Activated CD4-positive, alpha-beta memory T cell treated with anti-CD3 and anti-CD28 coated beads for 36 hours (primary cell): ENCODE data around the gene CFAP69. TPM values are rescaled to one million over a fixed set of nuclear protein-coding genes. Genes with fewer than 3 reads are reported as not detected.
A peak's percentile ranks its signal among the peaks of the same experiment; 100 is the strongest.
"Not testable (repeated sequence)": the region's sequence is repeated elsewhere in the genome, so short reads cannot be mapped to it uniquely, and the experiment has no call there.

Source experiments
- CTCF ChIA-PET: fragments of 350-600 bp; sonication (Branson Sonifier 250); formaldehyde crosslinking; loops from one replicate; lab custom pipeline; 2021; ENCODE audit warnings: antibody characterized with exemption, inconsistent platforms; lab: Charles Lee
- POLR2A ChIA-PET: fragments of 350-600 bp; sonication (Branson Sonifier 250); formaldehyde crosslinking; loops from one replicate; lab custom pipeline; 2021; ENCODE audit warnings: antibody characterized with exemption; lab: Charles Lee
- DNase-seq: peaks from one replicate; pipeline ENCODE4 v3.0.0-alpha.2; 2020
- H3K27ac Mint-ChIP-seq: one replicate; pipeline ENCODE4 v1.8.0; 2021; ENCODE audit warnings: mixed read lengths
- H3K27me3 Mint-ChIP-seq: one replicate; pipeline ENCODE4 v1.8.0; 2021; ENCODE audit warnings: mixed read lengths
- H3K36me3 Mint-ChIP-seq: one replicate; pipeline ENCODE4 v1.8.0; 2021; ENCODE audit warnings: mixed read lengths
- H3K4me1 Mint-ChIP-seq: one replicate; pipeline ENCODE4 v1.8.0; 2021; ENCODE audit warnings: low read depth, mixed read lengths
- H3K4me3 Mint-ChIP-seq: one replicate; pipeline ENCODE4 v1.8.0; 2021; ENCODE audit warnings: mild to moderate bottlenecking, mixed read lengths
- H3K9me3 Mint-ChIP-seq: one replicate; pipeline ENCODE4 v1.8.0; 2021; ENCODE audit warnings: mixed read lengths
- intact Hi-C: fragments of 100-400 bp; cut with micrococcal nuclease; formaldehyde crosslinking; loops from one replicate; pipeline ENCODE4 v1.15.1; 2023
- total RNA-seq, 2 experiments: library from RNA; stranded (reverse); gene quantifications; one replicate each; pipeline ENCODE4 v1.2.3, GENCODE V29; 2021

The CFAP69 gene
- total RNA-seq, 2 experiments from 2014 or later: 0.48 TPM; not detected in 1

- POLR2A ChIA-PET: no interaction called here
- intact Hi-C loops: no loop called here
- H3K27ac Mint-ChIP-seq: no peak overlapping the region
Measured at GRCh38 chr7:90238583-90238982, 6.4 kb upstream of the CFAP69 start.

GRCh38 chr7:90239050-90239449 lies 5.9 kb upstream of the CFAP69 start:
- Mint-ChIP-seq H3K36me3 (no peaks in the 10 kb centered on the region), H3K9me3 (no peaks in the 10 kb centered on the region), H3K27me3 (peaks cover 10% of the 10 kb centered on the region), H3K4me3 (no peak overlapping the region), H3K27ac (no peak overlapping the region), H3K4me1 (peaks cover under 1% of the 10 kb centered on the region)
- intact Hi-C loops: no loop called here
- ChIA-PET POLR2A (no interaction called here), CTCF (no interaction called here)
- DNase-seq: no peak

More at GRCh38 chr7:90238583-90238982, 6.4 kb upstream of the CFAP69 start:
- Mint-ChIP-seq H3K4me1 (no peaks in the 10 kb centered on the region), H3K27me3 (peaks cover 7% of the 10 kb centered on the region), H3K36me3 (no peaks in the 10 kb centered on the region), H3K4me3 (no peak overlapping the region), H3K9me3 (no peaks in the 10 kb centered on the region)
- CTCF ChIA-PET: no interaction called here
- DNase-seq: no peak

- H3K27ac Mint-ChIP-seq: no peak overlapping the region
- intact Hi-C loops: loop anchor here (5.0 kb wide), 1 partner anchor 62 kb away; no protein-coding TSS in a partner anchor
- no peaks in the 10 kb centered on the region for H3K36me3 Mint-ChIP-seq
- DNase-seq: no peak
- peaks cover 14% of the 10 kb centered on the region for H3K27me3 Mint-ChIP-seq
- H3K4me3 Mint-ChIP-seq: no peak overlapping the region
- H3K4me1 Mint-ChIP-seq: peaks cover 7% of the 10 kb centered on the region
- POLR2A ChIA-PET: no interaction called here
- H3K9me3 Mint-ChIP-seq: no peaks in the 10 kb centered on the region
- CTCF ChIA-PET: no interaction called here
Measured at GRCh38 chr7:90239625-90240228, 5.2 kb upstream of the CFAP69 start.

- Mint-ChIP-seq H3K4me1 (peaks cover 18% of the 10 kb centered on the region), H3K4me3 (no peak overlapping the region), H3K27me3 (peaks cover 22% of the 10 kb centered on the region), H3K9me3 (no peaks in the 10 kb centered on the region), H3K27ac (no peak overlapping the region), H3K36me3 (no peaks in the 10 kb centered on the region)
- ChIA-PET CTCF (interaction anchor here (1.0 to 2.6 kb wide), 4 partner anchors 31 to 103 kb away, joined by 3 to 14 read pairs (median 3); partner anchors contain the start of genes STEAP1 and STEAP2), POLR2A (no interaction called here)
- intact Hi-C loops: loop anchor here (5.0 kb wide), 1 partner anchor 65 kb away; no protein-coding TSS in a partner anchor
- no peak for DNase-seq
Measured at GRCh38 chr7:90242369-90243168, 2.4 kb upstream of the CFAP69 start.

- Mint-ChIP-seq H3K4me1 (peaks cover 18% of the 10 kb centered on the region), H3K27ac (no peak overlapping the region), H3K4me3 (no peak overlapping the region), H3K36me3 (no peaks in the 10 kb centered on the region), H3K27me3 (peaks cover 17% of the 10 kb centered on the region), H3K9me3 (no peaks in the 10 kb centered on the region)
- intact Hi-C loops: loop anchor here (5.0 kb wide), 1 partner anchor 66 kb away; no protein-coding TSS in a partner anchor
- ChIA-PET CTCF (interaction anchor here (1.0 to 2.6 kb wide), 3 partner anchors 20 to 90 kb away, joined by 3 to 14 read pairs (median 3); partner anchors contain the start of genes STEAP1 and STEAP2), POLR2A (no interaction called here)
- no peak for DNase-seq
Measured at GRCh38 chr7:90243556-90243955, 1.4 kb upstream of the CFAP69 start.

GRCh38 chr7:90244565-90244908 lies 437 bp upstream of the CFAP69 start:
- peaks cover 20% of the 10 kb centered on the region for H3K27me3 Mint-ChIP-seq
- intact Hi-C loops: loop anchor here (5.0 kb wide), 1 partner anchor 67 kb away; no protein-coding TSS in a partner anchor
- peaks cover 18% of the 10 kb centered on the region for H3K4me1 Mint-ChIP-seq
- H3K9me3 Mint-ChIP-seq: no peaks in the 10 kb centered on the region
- peak overlapping the region; percentile 83 for H3K4me3 Mint-ChIP-seq
- H3K36me3 Mint-ChIP-seq: no peaks in the 10 kb centered on the region
- ChIA-PET CTCF (interaction anchor here (1.2 to 2.6 kb wide), 3 partner anchors 19 to 183 kb away, joined by 3 to 14 read pairs (median 3); partner anchors contain the start of gene STEAP1), POLR2A (no interaction called here)
- peak overlapping the region; percentile 13 for H3K27ac Mint-ChIP-seq
- no peak for DNase-seq

- DNase-seq: no peak
- Mint-ChIP-seq H3K4me1 (peaks cover 18% of the 10 kb centered on the region), H3K4me3 (peak overlapping the region; percentile 83), H3K27ac (no peak overlapping the region), H3K27me3 (peaks cover 27% of the 10 kb centered on the region), H3K9me3 (no peaks in the 10 kb centered on the region), H3K36me3 (no peaks in the 10 kb centered on the region)
- intact Hi-C loops: loop anchor here (5.0 kb wide), 2 partner anchors 94 to 181 kb away; partner anchors contain the start of gene STEAP1
- POLR2A ChIA-PET: no interaction called here
- CTCF ChIA-PET: interaction anchor here (1.2 to 2.3 kb wide), 2 partner anchors 14 to 182 kb away, joined by 4 to 5 read pairs; no protein-coding TSS in a partner anchor
Measured at GRCh38 chr7:90246171-90246570, 1.2 kb downstream of the CFAP69 start.

- DNase-seq: no peak
- Mint-ChIP-seq H3K27me3 (peaks cover 27% of the 10 kb centered on the region), H3K9me3 (no peaks in the 10 kb centered on the region), H3K27ac (no peak overlapping the region), H3K4me3 (no peak overlapping the region), H3K4me1 (peaks cover 18% of the 10 kb centered on the region), H3K36me3 (no peaks in the 10 kb centered on the region)
- intact Hi-C loops: loop anchor here (5.0 kb wide), 2 partner anchors 96 to 179 kb away; partner anchors contain the start of gene STEAP1
- ChIA-PET CTCF (no interaction called here), POLR2A (no interaction called here)
Measured at GRCh38 chr7:90248706-90249105, 3.7 kb downstream of the CFAP69 start.

- no peak overlapping the region for H3K4me3 Mint-ChIP-seq
- ChIA-PET CTCF (no interaction called here), POLR2A (no interaction called here)
- no peaks in the 10 kb centered on the region for H3K36me3 Mint-ChIP-seq
- no peak for DNase-seq
- intact Hi-C loops: no loop called here
- peaks cover 31% of the 10 kb centered on the region for H3K27me3 Mint-ChIP-seq
- H3K4me1 Mint-ChIP-seq: peaks cover 4% of the 10 kb centered on the region
- no peaks in the 10 kb centered on the region for H3K9me3 Mint-ChIP-seq
- H3K27ac Mint-ChIP-seq: no peak overlapping the region
Measured at GRCh38 chr7:90250601-90251303, 5.8 kb downstream of the CFAP69 start.

- Mint-ChIP-seq H3K36me3 (no peaks in the 10 kb centered on the region), H3K9me3 (no peaks in the 10 kb centered on the region), H3K27ac (no peak overlapping the region), H3K4me3 (no peak overlapping the region), H3K4me1 (no peaks in the 10 kb centered on the region), H3K27me3 (peaks cover 30% of the 10 kb centered on the region)
- intact Hi-C loops: no loop called here
- POLR2A ChIA-PET: no interaction called here
- DNase-seq: no peak
- CTCF ChIA-PET: no interaction called here
Measured at GRCh38 chr7:90251304-90251635, 6.3 kb downstream of the CFAP69 start.

GRCh38 chr7:90256011-90256410 lies 11.0 kb downstream of the CFAP69 start:
- H3K36me3 Mint-ChIP-seq, H3K9me3 Mint-ChIP-seq, H3K27ac Mint-ChIP-seq, H3K4me1 Mint-ChIP-seq, intact Hi-C loops, H3K4me3 Mint-ChIP-seq, POLR2A ChIA-PET, DNase-seq: not testable (repeated sequence)
- CTCF ChIA-PET: interaction anchor here (1.4 kb wide), 1 partner anchor 102 kb away, joined by 5 read pairs; the partner anchor contains the start of gene STEAP1
- peaks cover 23% of the 10 kb centered on the region for H3K27me3 Mint-ChIP-seq

GRCh38 chr7:90256778-90257177 lies 11.8 kb downstream of the CFAP69 start:
- no peak overlapping the region for H3K4me3 Mint-ChIP-seq
- no peak for DNase-seq
- H3K4me1 Mint-ChIP-seq: no peaks in the 10 kb centered on the region
- no peaks in the 10 kb centered on the region for H3K36me3 Mint-ChIP-seq
- ChIA-PET CTCF (interaction anchor here (0.6 to 1.5 kb wide), 3 partner anchors 69 to 104 kb away, joined by 3 to 5 read pairs (median 4); partner anchors contain the start of gene STEAP1), POLR2A (no interaction called here)
- no peaks in the 10 kb centered on the region for H3K9me3 Mint-ChIP-seq
- H3K27me3 Mint-ChIP-seq: peaks cover 23% of the 10 kb centered on the region
- no peak overlapping the region for H3K27ac Mint-ChIP-seq
- intact Hi-C loops: no loop called here
